ENCODE measurements around the gene COBLL1. TPM values are rescaled to one million over a fixed set of nuclear protein-coding genes. Genes with fewer than 3 reads are reported as not detected.

The COBLL1 gene
- total RNA-seq, 1 donor from 2014 or later: 10.5 TPM

DNA sequence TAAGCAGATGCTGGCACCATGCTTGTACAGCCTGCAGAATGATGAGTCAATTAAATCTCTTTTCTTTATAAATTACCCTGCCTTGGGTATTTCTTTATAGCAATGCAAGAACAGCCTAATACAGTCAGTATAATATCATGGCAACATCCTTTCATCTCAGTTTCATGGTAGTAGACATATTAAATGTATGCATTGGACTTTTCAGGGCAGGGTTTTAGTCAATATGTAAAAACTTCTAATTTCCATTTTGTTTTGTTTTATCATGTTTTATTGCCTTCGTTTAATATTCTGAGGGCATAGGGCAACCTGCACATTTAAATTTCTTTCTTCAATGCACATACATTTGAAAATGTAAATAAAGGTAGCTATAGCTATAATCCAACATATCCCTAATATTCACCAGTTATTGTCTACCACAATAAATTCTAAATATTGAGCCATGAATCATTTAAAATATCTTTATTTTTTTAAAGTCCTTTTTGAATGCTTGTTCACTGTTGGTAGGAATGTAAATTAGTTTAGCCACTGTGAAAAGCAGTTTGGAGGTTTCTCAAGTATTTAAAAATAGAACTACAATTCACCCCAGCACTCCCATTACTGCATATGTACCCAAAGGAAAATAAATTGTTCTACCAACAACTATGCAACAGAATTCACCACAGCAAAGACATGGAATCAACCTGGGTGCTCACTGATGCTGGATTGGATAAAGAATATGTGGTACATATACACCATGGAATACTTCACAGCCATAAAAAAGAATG lies 178.6 kb downstream of the COBLL1 start:
- Histone ChIP-seq H3K4me3 (ENCODE audit: low read depth, low read length) (no peak overlapping the region), H3K36me3 (ENCODE audit: control insufficient read depth, insufficient read depth, low read length) (no peaks in the 10 kb centered on the region), H3K27me3 (ENCODE audit: control insufficient read depth, insufficient read depth, low read length) (no peaks in the 10 kb centered on the region)
- FAIRE-seq: no peak
- TF ChIP-seq, protein P1, sequence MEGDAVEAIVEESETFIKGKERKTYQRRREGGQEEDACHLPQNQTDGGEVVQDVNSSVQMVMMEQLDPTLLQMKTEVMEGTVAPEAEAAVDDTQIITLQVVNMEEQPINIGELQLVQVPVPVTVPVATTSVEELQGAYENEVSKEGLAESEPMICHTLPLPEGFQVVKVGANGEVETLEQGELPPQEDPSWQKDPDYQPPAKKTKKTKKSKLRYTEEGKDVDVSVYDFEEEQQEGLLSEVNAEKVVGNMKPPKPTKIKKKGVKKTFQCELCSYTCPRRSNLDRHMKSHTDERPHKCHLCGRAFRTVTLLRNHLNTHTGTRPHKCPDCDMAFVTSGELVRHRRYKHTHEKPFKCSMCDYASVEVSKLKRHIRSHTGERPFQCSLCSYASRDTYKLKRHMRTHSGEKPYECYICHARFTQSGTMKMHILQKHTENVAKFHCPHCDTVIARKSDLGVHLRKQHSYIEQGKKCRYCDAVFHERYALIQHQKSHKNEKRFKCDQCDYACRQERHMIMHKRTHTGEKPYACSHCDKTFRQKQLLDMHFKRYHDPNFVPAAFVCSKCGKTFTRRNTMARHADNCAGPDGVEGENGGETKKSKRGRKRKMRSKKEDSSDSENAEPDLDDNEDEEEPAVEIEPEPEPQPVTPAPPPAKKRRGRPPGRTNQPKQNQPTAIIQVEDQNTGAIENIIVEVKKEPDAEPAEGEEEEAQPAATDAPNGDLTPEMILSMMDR (IDR thresholded peaks at IDR 0.05; ENCODE audit: insufficient read depth, low read length, severe bottlenecking): no peak
- DNase-seq (ENCODE audit: low read depth): no peak

DNA sequence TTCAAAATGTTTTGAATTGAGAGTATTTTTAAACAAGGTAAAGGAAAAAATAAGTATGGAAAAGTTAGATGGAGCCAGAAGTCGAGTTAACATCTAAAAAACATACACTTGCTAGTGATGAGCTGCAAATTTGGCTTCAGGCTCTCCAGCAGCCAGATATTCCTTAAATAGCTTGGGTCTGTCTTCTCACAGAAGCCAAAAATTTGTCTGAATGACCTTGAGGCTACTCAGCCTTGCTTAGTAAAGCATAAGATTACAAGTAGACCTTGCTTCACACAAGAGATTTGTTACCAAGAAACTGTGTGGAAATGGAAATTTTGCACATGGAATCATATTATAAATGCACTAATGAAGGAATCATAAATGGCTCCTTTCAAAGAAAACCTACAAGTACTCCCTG lies 179.6 kb downstream of the COBLL1 start:
- TF ChIP-seq, protein P1 (IDR thresholded peaks at IDR 0.05; ENCODE audit: insufficient read depth, low read length, severe bottlenecking): no peak
- no peaks in the 10 kb centered on the region for H3K36me3 ChIP-seq (ENCODE audit: control insufficient read depth, insufficient read depth, low read length)
- H3K4me3 ChIP-seq (ENCODE audit: low read depth, low read length): no peak overlapping the region
- FAIRE-seq: no peak
- no peaks in the 10 kb centered on the region for H3K27me3 ChIP-seq (ENCODE audit: control insufficient read depth, insufficient read depth, low read length)
- DNase-seq (ENCODE audit: low read depth): no peak

DNA sequence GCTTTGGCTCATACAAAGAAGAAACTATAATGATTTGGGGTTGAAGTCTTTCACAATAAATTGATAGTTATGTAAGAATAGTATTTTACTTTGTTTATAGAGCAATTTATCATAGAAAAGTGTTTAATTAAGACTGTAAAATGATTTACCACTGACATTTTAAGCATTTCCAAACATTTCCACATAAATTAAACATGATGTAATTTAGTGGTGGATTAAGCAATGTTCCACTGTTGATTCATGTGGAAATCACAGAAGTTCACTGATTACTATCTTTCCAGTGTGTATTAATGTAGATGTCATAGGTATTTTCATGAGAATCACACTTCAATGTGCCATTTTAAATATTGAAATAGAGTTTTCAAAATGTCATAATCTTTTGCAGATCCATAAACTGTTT lies 180.3 kb downstream of the COBLL1 start:
- peak; percentile 56 for DNase-seq (ENCODE audit: low read depth)
- no peak overlapping the region for H3K4me3 ChIP-seq (ENCODE audit: low read depth, low read length)
- no peak for FAIRE-seq
- no peaks in the 10 kb centered on the region for H3K36me3 ChIP-seq (ENCODE audit: control insufficient read depth, insufficient read depth, low read length)
- TF ChIP-seq, protein P1 (IDR thresholded peaks at IDR 0.05; ENCODE audit: insufficient read depth, low read length, severe bottlenecking): no peak
- no peaks in the 10 kb centered on the region for H3K27me3 ChIP-seq (ENCODE audit: control insufficient read depth, insufficient read depth, low read length)

DNA sequence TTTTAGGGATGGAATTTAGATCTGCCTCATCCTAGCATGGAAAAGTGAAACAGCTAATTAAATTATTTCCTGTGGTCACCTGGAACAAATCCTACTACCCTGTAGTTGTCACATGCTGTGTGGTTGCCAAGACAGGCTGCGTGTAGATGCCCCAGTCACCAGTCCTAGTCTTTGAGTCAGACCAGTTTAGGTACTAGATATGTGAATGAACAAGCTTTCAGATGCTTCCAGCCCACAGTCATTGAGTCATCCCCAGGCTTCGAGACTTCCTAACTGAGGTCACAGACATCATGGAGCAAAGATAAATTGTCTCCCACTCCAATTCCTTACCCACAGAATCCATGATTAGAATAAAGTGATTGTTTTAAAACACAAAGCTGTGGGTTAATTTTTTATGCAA lies 184.5 kb downstream of the COBLL1 start:
- DNase-seq (ENCODE audit: low read depth) (peak; percentile 94), FAIRE-seq (no peak)
- TF ChIP-seq, protein P1 (IDR thresholded peaks at IDR 0.05; ENCODE audit: insufficient read depth, low read length, severe bottlenecking): no peak
- no peaks in the 10 kb centered on the region for H3K27me3 ChIP-seq (ENCODE audit: control insufficient read depth, insufficient read depth, low read length)
- H3K4me3 ChIP-seq (ENCODE audit: low read depth, low read length): no peak overlapping the region
- no peaks in the 10 kb centered on the region for H3K36me3 ChIP-seq (ENCODE audit: control insufficient read depth, insufficient read depth, low read length)

DNA sequence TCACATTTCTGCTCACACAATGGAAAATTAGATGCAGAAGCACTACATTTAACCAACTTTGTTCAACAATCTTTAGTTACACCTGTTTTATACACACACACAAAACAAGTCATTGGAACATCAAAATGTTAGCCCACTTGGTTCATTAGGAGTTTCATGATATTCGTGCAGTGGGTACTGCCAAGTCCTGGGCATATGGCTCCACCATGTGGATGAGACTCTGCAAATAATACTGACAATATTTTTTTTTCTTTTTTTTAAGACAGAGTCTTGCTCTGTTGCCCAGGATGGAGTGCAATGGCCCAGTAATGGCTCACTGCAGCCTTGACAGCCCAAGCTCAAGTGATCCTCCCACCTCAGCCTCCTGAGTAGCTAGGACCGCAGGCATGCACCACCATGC lies 185.9 kb downstream of the COBLL1 start:
- no peaks in the 10 kb centered on the region for H3K36me3 ChIP-seq (ENCODE audit: control insufficient read depth, insufficient read depth, low read length)
- H3K4me3 ChIP-seq (ENCODE audit: low read depth, low read length): no peak overlapping the region
- no peak for DNase-seq (ENCODE audit: low read depth)
- no peaks in the 10 kb centered on the region for H3K27me3 ChIP-seq (ENCODE audit: control insufficient read depth, insufficient read depth, low read length)
- FAIRE-seq: no peak
- TF ChIP-seq, protein P1 (IDR thresholded peaks at IDR 0.05; ENCODE audit: insufficient read depth, low read length, severe bottlenecking): no peak

DNA sequence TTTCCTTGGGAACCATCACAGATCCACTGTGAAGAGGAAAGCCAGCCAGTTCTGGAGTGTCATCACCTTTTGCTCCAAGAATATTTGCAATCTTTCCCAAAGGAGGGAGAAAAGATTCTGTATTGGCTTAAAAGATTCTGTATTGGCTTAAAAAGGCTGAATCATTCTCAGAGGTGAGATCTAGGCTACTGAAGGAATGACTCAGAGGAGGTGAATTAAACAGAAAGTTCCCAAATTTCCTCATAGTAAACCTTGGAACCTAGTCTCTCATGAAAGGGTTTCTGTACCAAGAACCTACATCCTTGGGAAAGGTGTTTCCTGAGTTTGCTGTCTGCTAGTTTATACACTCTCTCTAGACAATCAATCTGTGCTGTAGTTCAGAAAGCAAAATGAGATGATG lies 186.3 kb downstream of the COBLL1 start:
- FAIRE-seq: no peak

More for the DNA sequence above, 186.3 kb downstream of the COBLL1 start:
- TF ChIP-seq, protein P1 (IDR thresholded peaks at IDR 0.05; ENCODE audit: insufficient read depth, low read length, severe bottlenecking): no peak
- Histone ChIP-seq H3K27me3 (ENCODE audit: control insufficient read depth, insufficient read depth, low read length) (no peaks in the 10 kb centered on the region), H3K4me3 (ENCODE audit: low read depth, low read length) (no peak overlapping the region), H3K36me3 (ENCODE audit: control insufficient read depth, insufficient read depth, low read length) (no peaks in the 10 kb centered on the region)
- peak; percentile 87 for DNase-seq (ENCODE audit: low read depth)
